HEK293 (cell line): Measurements from ENCODE around the gene PCSK6.
A peak's percentile ranks its signal among the peaks of the same experiment; 100 is the strongest.

ENCODE experiments used
- CTCF ChIP-seq: fragments of 450-650 bp; formaldehyde crosslinking; IDR thresholded peaks from 2 replicates; pipeline ENCODE4 v1.5.1; 2016; ENCODE audit warnings: missing biosample characterization, missing genetic modification characterization
- INSM2 ChIP-seq: fragments of 450-650 bp; formaldehyde crosslinking; IDR thresholded peaks from 2 replicates; pipeline ENCODE4 v1.5.1; 2016; ENCODE audit warnings: missing biosample characterization, missing genetic modification characterization
- KLF10 ChIP-seq: fragments of 450-650 bp; IDR thresholded peaks from 2 replicates; pipeline ENCODE4 v1.5.1; 2018; ENCODE audit warnings: missing biosample characterization, mild to moderate bottlenecking, missing genetic modification characterization
- MZF1 ChIP-seq: fragments of 450-650 bp; formaldehyde crosslinking; IDR thresholded peaks from 2 replicates; pipeline ENCODE4 v1.5.1; 2017; ENCODE audit warnings: missing biosample characterization, missing genetic modification characterization, borderline replicate concordance
- SCRT2 ChIP-seq: fragments of 450-650 bp; formaldehyde crosslinking; IDR thresholded peaks from 2 replicates; pipeline ENCODE4 v1.5.1; 2016; ENCODE audit warnings: missing biosample characterization, missing genetic modification characterization
- SP7 ChIP-seq: fragments of 450-650 bp; formaldehyde crosslinking; IDR thresholded peaks from 2 replicates; pipeline ENCODE4 v1.5.1; 2016; ENCODE audit warnings: missing biosample characterization, missing genetic modification characterization
- TCF7L2 ChIP-seq: IDR thresholded peaks from 2 replicates; pipeline ENCODE4 v1.6.1; 2011; ENCODE audit warnings: low read depth, mild to moderate bottlenecking, inconsistent platforms, low read length, moderate library complexity, borderline replicate concordance
- ZBTB20 ChIP-seq: fragments of 450-650 bp; formaldehyde crosslinking; IDR thresholded peaks from 2 replicates; pipeline ENCODE4 v1.5.1; 2016; ENCODE audit warnings: missing biosample characterization, missing genetic modification characterization
- ZFP37 ChIP-seq: fragments of 450-650 bp; formaldehyde crosslinking; IDR thresholded peaks from 2 replicates; pipeline ENCODE4 v1.5.1; 2016; ENCODE audit warnings: missing biosample characterization, missing genetic modification characterization
- ZIC2 ChIP-seq: fragments of 450-650 bp; formaldehyde crosslinking; IDR thresholded peaks from 2 replicates; pipeline ENCODE4 v1.5.1; 2016; ENCODE audit warnings: missing biosample characterization, missing genetic modification characterization
- ZNF132 ChIP-seq: fragments of 450-650 bp; formaldehyde crosslinking; IDR thresholded peaks from 2 replicates; pipeline ENCODE4 v1.5.1; 2017; ENCODE audit warnings: missing biosample characterization, missing genetic modification characterization, borderline replicate concordance
- ZNF138 ChIP-seq: fragments of 450-650 bp; formaldehyde crosslinking; IDR thresholded peaks from 2 replicates; pipeline ENCODE4 v1.5.1; 2016; ENCODE audit warnings: missing biosample characterization, missing genetic modification characterization, borderline replicate concordance
- ZNF184 ChIP-seq: fragments of 450-650 bp; IDR thresholded peaks from 2 replicates; pipeline ENCODE4 v1.5.1; 2018; ENCODE audit warnings: missing biosample characterization, mild to moderate bottlenecking, missing genetic modification characterization
- ZNF366 ChIP-seq: fragments of 450-650 bp; formaldehyde crosslinking; conservative IDR thresholded peaks from 2 replicates; pipeline ENCODE4 v1.5.1; 2016; ENCODE audit warnings: missing biosample characterization, missing genetic modification characterization
- ZNF37A ChIP-seq: fragments of 450-650 bp; IDR thresholded peaks from 2 replicates; pipeline ENCODE4 v1.5.1; 2018; ENCODE audit warnings: missing biosample characterization, missing genetic modification characterization
- ZNF394 ChIP-seq: fragments of 450-650 bp; formaldehyde crosslinking; IDR thresholded peaks from 2 replicates; pipeline ENCODE4 v1.5.1; 2016; ENCODE audit warnings: missing biosample characterization, missing genetic modification characterization, mild to moderate bottlenecking, moderate library complexity, borderline replicate concordance
- ZNF473 ChIP-seq: fragments of 450-650 bp; formaldehyde crosslinking; IDR thresholded peaks from 2 replicates; pipeline ENCODE4 v1.5.1; 2017; ENCODE audit warnings: missing biosample characterization, missing genetic modification characterization
- ZNF549 ChIP-seq: fragments of 450-650 bp; IDR thresholded peaks from 2 replicates; pipeline ENCODE4 v1.5.1; 2018; ENCODE audit warnings: missing biosample characterization, missing genetic modification characterization, mild to moderate bottlenecking, inconsistent platforms, moderate library complexity
- ZNF660 ChIP-seq: fragments of 450-650 bp; IDR thresholded peaks from 2 replicates; pipeline ENCODE4 v1.5.1; 2018; ENCODE audit warnings: missing biosample characterization, mild to moderate bottlenecking, missing genetic modification characterization
- ZNF843 ChIP-seq: fragments of 450-650 bp; formaldehyde crosslinking; IDR thresholded peaks from 2 replicates; pipeline ENCODE4 v1.5.1; 2016; ENCODE audit warnings: missing biosample characterization, missing genetic modification characterization
- ZSCAN18 ChIP-seq: fragments of 450-650 bp; formaldehyde crosslinking; IDR thresholded peaks from 2 replicates; pipeline ENCODE4 v1.5.1; 2016; ENCODE audit warnings: missing biosample characterization, missing genetic modification characterization
- TF ChIP-seq, protein P1 (sequence below): fragments of 450-650 bp; formaldehyde crosslinking; IDR thresholded peaks from 2 replicates; pipeline ENCODE4 v1.5.1; 2016; ENCODE audit warnings: missing biosample characterization, missing genetic modification characterization
- TF ChIP-seq, protein P2 (sequence below): fragments of 450-650 bp; formaldehyde crosslinking; IDR thresholded peaks from 2 replicates; pipeline ENCODE4 v1.5.1; 2016; ENCODE audit warnings: missing biosample characterization, missing genetic modification characterization
- TF ChIP-seq, protein P3 (sequence below): fragments of 450-650 bp; formaldehyde crosslinking; IDR thresholded peaks from 2 replicates; pipeline ENCODE4 v1.5.1; 2016; ENCODE audit warnings: missing biosample characterization, missing genetic modification characterization, low read depth
- TF ChIP-seq, protein P4 (sequence below): fragments of 450-650 bp; IDR thresholded peaks from 2 replicates; pipeline ENCODE4 v1.5.1; 2018; ENCODE audit warnings: missing biosample characterization, mild to moderate bottlenecking, missing genetic modification characterization

Gene PCSK6

DNA sequence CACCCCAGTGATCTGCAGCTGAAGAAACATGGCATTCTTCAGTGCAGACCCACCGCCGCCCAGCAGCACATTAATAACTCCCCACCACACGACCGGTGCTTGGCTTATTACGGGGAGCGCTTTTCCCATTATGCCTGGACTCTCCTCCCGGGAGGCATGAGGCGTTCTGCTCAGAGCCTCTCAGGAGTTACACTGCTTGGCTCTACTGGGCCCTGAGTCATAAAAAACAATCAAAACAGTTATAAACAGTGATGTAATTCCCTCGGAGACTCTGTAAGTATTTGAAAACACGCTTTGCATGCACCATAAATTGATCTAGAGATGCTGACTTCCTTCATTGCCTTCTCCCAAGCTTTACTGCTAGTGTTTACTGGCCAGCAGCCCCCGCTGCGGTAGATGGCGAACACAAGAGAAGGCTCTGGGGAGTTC is 117.3 kb downstream of the PCSK6 start (continued):
- TF ChIP-seq INSM2 (peak; percentile 68; the same call in 1 of the 2 replicates), SP7 (0 out of 2 replicates have a peak, but pooled peaks have one; percentile 43), ZNF660 (peak; percentile 56; the same call in 1 of the 2 replicates), MZF1 (tag by site-specific recombination) (0 out of 2 replicates have a peak, but pooled peaks have one; percentile 21), ZNF37A (no peak), ZNF549 (tag by site-specific recombination) (no peak), ZNF138 (tag by site-specific recombination) (no peak), SCRT2 (no peak), ZNF473 (tag by site-specific recombination) (no peak), ZSCAN18 (no peak), CTCF (tag by site-specific recombination) (no peak), ZNF184 (tag by site-specific recombination) (0 out of 2 replicates have a peak, but pooled peaks have one; percentile 46), ZFP37 (tag by site-specific recombination) (no peak), ZNF366 (tag by site-specific recombination) (no peak), TCF7L2 (no peak), ZIC2 (peak; percentile 76), ZNF394 (tag by site-specific recombination) (peak; percentile 26; the same call in 1 of the 2 replicates), ZNF843 (tag by site-specific recombination) (peak; percentile 74), KLF10 (tag by site-specific recombination) (peak; percentile 31; the same call in 1 of the 2 replicates), ZBTB20 (tag by site-specific recombination) (peak; percentile 26; the same call in 1 of the 2 replicates), ZNF132 (tag by site-specific recombination) (no peak)
- TF ChIP-seq, protein P1, sequence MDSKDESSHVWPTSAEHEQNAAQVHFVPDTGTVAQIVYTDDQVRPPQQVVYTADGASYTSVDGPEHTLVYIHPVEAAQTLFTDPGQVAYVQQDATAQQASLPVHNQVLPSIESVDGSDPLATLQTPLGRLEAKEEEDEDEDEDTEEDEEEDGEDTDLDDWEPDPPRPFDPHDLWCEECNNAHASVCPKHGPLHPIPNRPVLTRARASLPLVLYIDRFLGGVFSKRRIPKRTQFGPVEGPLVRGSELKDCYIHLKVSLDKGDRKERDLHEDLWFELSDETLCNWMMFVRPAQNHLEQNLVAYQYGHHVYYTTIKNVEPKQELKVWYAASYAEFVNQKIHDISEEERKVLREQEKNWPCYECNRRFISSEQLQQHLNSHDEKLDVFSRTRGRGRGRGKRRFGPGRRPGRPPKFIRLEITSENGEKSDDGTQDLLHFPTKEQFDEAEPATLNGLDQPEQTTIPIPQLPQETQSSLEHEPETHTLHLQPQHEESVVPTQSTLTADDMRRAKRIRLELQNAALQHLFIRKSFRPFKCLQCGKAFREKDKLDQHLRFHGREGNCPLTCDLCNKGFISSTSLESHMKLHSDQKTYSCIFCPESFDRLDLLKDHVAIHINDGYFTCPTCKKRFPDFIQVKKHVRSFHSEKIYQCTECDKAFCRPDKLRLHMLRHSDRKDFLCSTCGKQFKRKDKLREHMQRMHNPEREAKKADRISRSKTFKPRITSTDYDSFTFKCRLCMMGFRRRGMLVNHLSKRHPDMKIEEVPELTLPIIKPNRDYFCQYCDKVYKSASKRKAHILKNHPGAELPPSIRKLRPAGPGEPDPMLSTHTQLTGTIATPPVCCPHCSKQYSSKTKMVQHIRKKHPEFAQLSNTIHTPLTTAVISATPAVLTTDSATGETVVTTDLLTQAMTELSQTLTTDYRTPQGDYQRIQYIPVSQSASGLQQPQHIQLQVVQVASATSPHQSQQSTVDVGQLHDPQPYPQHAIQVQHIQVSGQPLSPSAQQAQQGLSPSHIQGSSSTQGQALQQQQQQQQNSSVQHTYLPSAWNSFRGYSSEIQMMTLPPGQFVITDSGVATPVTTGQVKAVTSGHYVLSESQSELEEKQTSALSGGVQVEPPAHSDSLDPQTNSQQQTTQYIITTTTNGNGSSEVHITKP, result 0 out of 2 replicates have a peak, but pooled peaks have one; percentile 29
- TF ChIP-seq, protein P2, sequence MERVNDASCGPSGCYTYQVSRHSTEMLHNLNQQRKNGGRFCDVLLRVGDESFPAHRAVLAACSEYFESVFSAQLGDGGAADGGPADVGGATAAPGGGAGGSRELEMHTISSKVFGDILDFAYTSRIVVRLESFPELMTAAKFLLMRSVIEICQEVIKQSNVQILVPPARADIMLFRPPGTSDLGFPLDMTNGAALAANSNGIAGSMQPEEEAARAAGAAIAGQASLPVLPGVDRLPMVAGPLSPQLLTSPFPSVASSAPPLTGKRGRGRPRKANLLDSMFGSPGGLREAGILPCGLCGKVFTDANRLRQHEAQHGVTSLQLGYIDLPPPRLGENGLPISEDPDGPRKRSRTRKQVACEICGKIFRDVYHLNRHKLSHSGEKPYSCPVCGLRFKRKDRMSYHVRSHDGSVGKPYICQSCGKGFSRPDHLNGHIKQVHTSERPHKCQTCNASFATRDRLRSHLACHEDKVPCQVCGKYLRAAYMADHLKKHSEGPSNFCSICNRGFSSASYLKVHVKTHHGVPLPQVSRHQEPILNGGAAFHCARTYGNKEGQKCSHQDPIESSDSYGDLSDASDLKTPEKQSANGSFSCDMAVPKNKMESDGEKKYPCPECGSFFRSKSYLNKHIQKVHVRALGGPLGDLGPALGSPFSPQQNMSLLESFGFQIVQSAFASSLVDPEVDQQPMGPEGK (tag by site-specific recombination), result peak; percentile 67
- TF ChIP-seq, protein P3, sequence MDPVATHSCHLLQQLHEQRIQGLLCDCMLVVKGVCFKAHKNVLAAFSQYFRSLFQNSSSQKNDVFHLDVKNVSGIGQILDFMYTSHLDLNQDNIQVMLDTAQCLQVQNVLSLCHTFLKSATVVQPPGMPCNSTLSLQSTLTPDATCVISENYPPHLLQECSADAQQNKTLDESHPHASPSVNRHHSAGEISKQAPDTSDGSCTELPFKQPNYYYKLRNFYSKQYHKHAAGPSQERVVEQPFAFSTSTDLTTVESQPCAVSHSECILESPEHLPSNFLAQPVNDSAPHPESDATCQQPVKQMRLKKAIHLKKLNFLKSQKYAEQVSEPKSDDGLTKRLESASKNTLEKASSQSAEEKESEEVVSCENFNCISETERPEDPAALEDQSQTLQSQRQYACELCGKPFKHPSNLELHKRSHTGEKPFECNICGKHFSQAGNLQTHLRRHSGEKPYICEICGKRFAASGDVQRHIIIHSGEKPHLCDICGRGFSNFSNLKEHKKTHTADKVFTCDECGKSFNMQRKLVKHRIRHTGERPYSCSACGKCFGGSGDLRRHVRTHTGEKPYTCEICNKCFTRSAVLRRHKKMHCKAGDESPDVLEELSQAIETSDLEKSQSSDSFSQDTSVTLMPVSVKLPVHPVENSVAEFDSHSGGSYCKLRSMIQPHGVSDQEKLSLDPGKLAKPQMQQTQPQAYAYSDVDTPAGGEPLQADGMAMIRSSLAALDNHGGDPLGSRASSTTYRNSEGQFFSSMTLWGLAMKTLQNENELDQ (tag by site-specific recombination), result no peak
- TF ChIP-seq, protein P4, sequence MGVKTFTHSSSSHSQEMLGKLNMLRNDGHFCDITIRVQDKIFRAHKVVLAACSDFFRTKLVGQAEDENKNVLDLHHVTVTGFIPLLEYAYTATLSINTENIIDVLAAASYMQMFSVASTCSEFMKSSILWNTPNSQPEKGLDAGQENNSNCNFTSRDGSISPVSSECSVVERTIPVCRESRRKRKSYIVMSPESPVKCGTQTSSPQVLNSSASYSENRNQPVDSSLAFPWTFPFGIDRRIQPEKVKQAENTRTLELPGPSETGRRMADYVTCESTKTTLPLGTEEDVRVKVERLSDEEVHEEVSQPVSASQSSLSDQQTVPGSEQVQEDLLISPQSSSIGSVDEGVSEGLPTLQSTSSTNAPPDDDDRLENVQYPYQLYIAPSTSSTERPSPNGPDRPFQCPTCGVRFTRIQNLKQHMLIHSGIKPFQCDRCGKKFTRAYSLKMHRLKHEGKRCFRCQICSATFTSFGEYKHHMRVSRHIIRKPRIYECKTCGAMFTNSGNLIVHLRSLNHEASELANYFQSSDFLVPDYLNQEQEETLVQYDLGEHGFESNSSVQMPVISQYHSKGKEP, result peak; percentile 88
